HEK293 (cell line): ENCODE results near the gene TMEM178A.

ENCODE experiments used
- CTCF ChIA-PET: fragments of 350-600 bp; formaldehyde crosslinking; extraction: SDS; loops from one replicate; lab custom pipeline; 2021; ENCODE audit warnings: antibody characterized with exemption; lab: Yijun Ruan, JAX
- POLR2A ChIA-PET: fragments of 300-600 bp; formaldehyde crosslinking; extraction: SDS; loops from one replicate; lab custom pipeline; 2020; ENCODE audit warnings: antibody characterized with exemption, inconsistent platforms; lab: Yijun Ruan, JAX
- H3K27ac ChIP-seq: fragments of 200-500 bp; sonication (Bioruptor generic); 2 replicates; pipeline ENCODE4 v1.5.1; 2014; ENCODE audit warnings: low read depth, low read length, control low read depth, inconsistent platforms; ENCODE audit errors: extremely low read depth
- H3K36me3 ChIP-seq, 2 experiments: fragments of 200-500 bp in 1 of 2; sonication (Bioruptor generic) in 1 of 2; 1 replicate in 1 of 2; 2 replicates in 1 of 2; pipeline ENCODE4 v1.5.1; 2014 to 2017; ENCODE audit warnings: inconsistent platforms in 2 of 2, low read length in 2 of 2; ENCODE audit not compliant: control insufficient read depth in 2 of 2, insufficient read depth in 1 of 2
- H3K4me1 ChIP-seq: fragments of 200-500 bp; sonication (Bioruptor generic); 2 replicates; pipeline ENCODE4 v1.5.1; 2014; ENCODE audit warnings: mild to moderate bottlenecking, low read length, inconsistent platforms; ENCODE audit not compliant: control insufficient read depth, insufficient read depth
- H3K4me3 ChIP-seq: 2 replicates; pipeline ENCODE4 v1.5.1; 2011; ENCODE audit warnings: low read depth, mild to moderate bottlenecking, control low read depth, low read length, moderate library complexity
- H3K9me3 ChIP-seq: fragments of 200-500 bp; sonication (Bioruptor generic); 2 replicates; pipeline ENCODE4 v1.5.1; 2014; ENCODE audit warnings: low read depth, low read length, inconsistent platforms; ENCODE audit not compliant: control insufficient read depth, insufficient read depth
- GLIS1 ChIP-seq: fragments of 450-650 bp; formaldehyde crosslinking; IDR thresholded peaks from 2 replicates; pipeline ENCODE4 v1.5.1; 2016; ENCODE audit warnings: missing biosample characterization, missing genetic modification characterization
- HOXC10 ChIP-seq: sonication (generic); formaldehyde crosslinking; IDR thresholded peaks from 2 replicates; pipeline ENCODE4 v1.8.1; 2023; ENCODE audit warnings: mild to moderate bottlenecking, missing genetic modification reagents
- KLF1 ChIP-seq: fragments of 450-650 bp; formaldehyde crosslinking; IDR thresholded peaks from 2 replicates; pipeline ENCODE4 v1.5.1; 2016; ENCODE audit warnings: missing biosample characterization, missing genetic modification characterization
- KLF9 ChIP-seq: fragments of 450-650 bp; formaldehyde crosslinking; IDR thresholded peaks from 2 replicates; pipeline ENCODE4 v1.5.1; 2016; ENCODE audit warnings: missing biosample characterization, missing genetic modification characterization, low read depth
- RBAK ChIP-seq: fragments of 450-650 bp; formaldehyde crosslinking; IDR thresholded peaks from 2 replicates; pipeline ENCODE4 v1.5.1; 2016; ENCODE audit warnings: missing biosample characterization, missing genetic modification characterization
- TRIM28 ChIP-seq: IDR thresholded peaks from 2 replicates; pipeline ENCODE4 v1.6.1; 2011; ENCODE audit warnings: low read length, control low read depth, borderline replicate concordance
- YY1 ChIP-seq: fragments of 450-650 bp; formaldehyde crosslinking; IDR thresholded peaks from 2 replicates; pipeline ENCODE4 v1.5.1; 2018; ENCODE audit warnings: missing biosample characterization, missing genetic modification characterization
- ZBTB21 ChIP-seq: fragments of 450-650 bp; formaldehyde crosslinking; IDR thresholded peaks from 2 replicates; pipeline ENCODE4 v1.5.1; 2017; ENCODE audit warnings: missing biosample characterization, missing genetic modification characterization
- ZFP3 ChIP-seq: fragments of 450-650 bp; formaldehyde crosslinking; IDR thresholded peaks from 2 replicates; pipeline ENCODE4 v1.5.1; 2016; ENCODE audit warnings: low read depth, missing biosample characterization, missing genetic modification characterization
- ZNF121 ChIP-seq: fragments of 450-650 bp; formaldehyde crosslinking; IDR thresholded peaks from 2 replicates; pipeline ENCODE4 v1.5.1; 2016; ENCODE audit warnings: missing biosample characterization, missing genetic modification characterization
- ZNF132 ChIP-seq: fragments of 450-650 bp; formaldehyde crosslinking; IDR thresholded peaks from 2 replicates; pipeline ENCODE4 v1.5.1; 2017; ENCODE audit warnings: missing biosample characterization, missing genetic modification characterization, borderline replicate concordance
- ZNF157 ChIP-seq: fragments of 450-650 bp; formaldehyde crosslinking; IDR thresholded peaks from 2 replicates; pipeline ENCODE4 v1.5.1; 2016; ENCODE audit warnings: missing biosample characterization, missing genetic modification characterization
- ZNF174 ChIP-seq: fragments of 450-650 bp; formaldehyde crosslinking; IDR thresholded peaks from 2 replicates; pipeline ENCODE4 v1.5.0; 2017; ENCODE audit warnings: missing biosample characterization, mild to moderate bottlenecking, missing genetic modification characterization
- ZNF175 ChIP-seq: fragments of 450-650 bp; formaldehyde crosslinking; IDR thresholded peaks from 2 replicates; pipeline ENCODE4 v1.5.1; 2016; ENCODE audit warnings: missing biosample characterization, missing genetic modification characterization
- ZNF214 ChIP-seq: fragments of 450-650 bp; formaldehyde crosslinking; IDR thresholded peaks from 2 replicates; pipeline ENCODE4 v1.5.1; 2017; ENCODE audit warnings: missing biosample characterization, mild to moderate bottlenecking, missing genetic modification characterization, borderline replicate concordance
- ZNF23 ChIP-seq: fragments of 450-650 bp; formaldehyde crosslinking; IDR thresholded peaks from 2 replicates; pipeline ENCODE4 v1.5.1; 2016; ENCODE audit warnings: missing biosample characterization, missing genetic modification characterization, borderline replicate concordance
- ZNF248 ChIP-seq: fragments of 450-650 bp; formaldehyde crosslinking; IDR thresholded peaks from 2 replicates; pipeline ENCODE4 v1.5.1; 2017; ENCODE audit warnings: missing biosample characterization, missing genetic modification characterization
- ZNF324 ChIP-seq: fragments of 450-650 bp; formaldehyde crosslinking; IDR thresholded peaks from 2 replicates; pipeline ENCODE4 v1.5.1; 2016; ENCODE audit warnings: missing biosample characterization, missing genetic modification characterization
- ZNF416 ChIP-seq: fragments of 450-650 bp; formaldehyde crosslinking; IDR thresholded peaks from 2 replicates; pipeline ENCODE4 v1.5.1; 2016; ENCODE audit warnings: missing biosample characterization, missing genetic modification characterization
- ZNF555 ChIP-seq: fragments of 450-650 bp; formaldehyde crosslinking; conservative IDR thresholded peaks from 2 replicates; pipeline ENCODE4 v1.5.1; 2017; ENCODE audit warnings: missing biosample characterization, mild to moderate bottlenecking, missing genetic modification characterization, inconsistent platforms
- ZNF626 ChIP-seq: fragments of 450-650 bp; sonication (Bioruptor Pico); formaldehyde crosslinking; IDR thresholded peaks from 2 replicates; pipeline ENCODE4 v1.5.1; 2018; ENCODE audit warnings: missing biosample characterization, missing genetic modification characterization, inconsistent platforms
- ZNF768 ChIP-seq: fragments of 450-650 bp; formaldehyde crosslinking; IDR thresholded peaks from 2 replicates; pipeline ENCODE4 v1.5.1; 2018; ENCODE audit warnings: missing biosample characterization, mild to moderate bottlenecking, missing genetic modification characterization
- ZNF792 ChIP-seq: fragments of 450-650 bp; formaldehyde crosslinking; IDR thresholded peaks from 2 replicates; pipeline ENCODE4 v1.5.1; 2016; ENCODE audit warnings: missing biosample characterization, missing genetic modification characterization
- ZNF843 ChIP-seq: fragments of 450-650 bp; formaldehyde crosslinking; IDR thresholded peaks from 2 replicates; pipeline ENCODE4 v1.5.1; 2016; ENCODE audit warnings: missing biosample characterization, missing genetic modification characterization
- ZXDB ChIP-seq: fragments of 450-650 bp; formaldehyde crosslinking; IDR thresholded peaks from 2 replicates; pipeline ENCODE4 v1.5.1; 2016; ENCODE audit warnings: missing biosample characterization, missing genetic modification characterization
- TF ChIP-seq, protein P1 (sequence below): fragments of 450-650 bp; formaldehyde crosslinking; IDR thresholded peaks from 2 replicates; pipeline ENCODE4 v1.5.1; 2016; ENCODE audit warnings: missing biosample characterization, missing genetic modification characterization
- TF ChIP-seq, protein P2 (sequence below): fragments of 450-650 bp; formaldehyde crosslinking; IDR thresholded peaks from 2 replicates; pipeline ENCODE4 v1.5.1; 2016; ENCODE audit warnings: missing biosample characterization, missing genetic modification characterization
- TF ChIP-seq, protein P3 (sequence below): fragments of 450-650 bp; IDR thresholded peaks from 2 replicates; pipeline ENCODE4 v1.5.1; 2018; ENCODE audit warnings: missing biosample characterization, missing genetic modification characterization
- TF ChIP-seq, protein P4 (sequence below): IDR thresholded peaks from 2 replicates; pipeline ENCODE4 v1.6.1; 2011; ENCODE audit warnings: mild to moderate bottlenecking, low read depth, low read length, borderline replicate concordance

Gene TMEM178A

DNA sequence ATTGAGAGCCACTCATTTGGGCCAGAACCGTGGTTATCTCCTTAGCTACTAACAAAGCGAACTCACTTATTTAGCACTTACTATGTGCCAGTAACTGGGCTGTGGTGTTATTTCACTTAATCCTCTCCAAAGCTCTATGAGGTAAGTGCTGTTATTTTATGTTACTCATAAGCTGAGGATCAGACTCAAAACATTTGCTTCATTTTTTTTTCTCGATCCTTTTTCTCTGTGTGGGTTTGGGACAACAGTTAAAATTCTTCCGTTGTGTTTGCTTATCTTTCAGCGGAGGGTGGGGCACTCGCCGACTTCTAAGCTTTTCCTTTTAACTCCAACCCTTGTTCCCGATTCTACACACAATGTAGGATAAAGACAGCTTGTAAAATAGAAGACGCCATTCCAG lies 52.8 kb downstream of the TMEM178A start:
- Histone ChIP-seq H3K9me3 (no peaks in the 10 kb centered on the region), H3K36me3 (no peaks in the 10 kb centered on the region), H3K4me3 (no peak overlapping the region), H3K27ac (no peak overlapping the region), H3K4me1 (no peaks in the 10 kb centered on the region)
- ChIA-PET POLR2A (no interaction called here), CTCF (interaction anchor here (0.7 to 4.2 kb wide), 3 partner anchors 12 to 226 kb away, joined by 3 to 24 read pairs (median 3); no protein-coding TSS in a partner anchor)
- TF ChIP-seq ZXDB (tag by site-specific recombination), result no peak
- TF ChIP-seq ZNF792 (tag by site-specific recombination), result no peak
- TF ChIP-seq ZNF132 (tag by site-specific recombination), result no peak
- TF ChIP-seq, protein P1, sequence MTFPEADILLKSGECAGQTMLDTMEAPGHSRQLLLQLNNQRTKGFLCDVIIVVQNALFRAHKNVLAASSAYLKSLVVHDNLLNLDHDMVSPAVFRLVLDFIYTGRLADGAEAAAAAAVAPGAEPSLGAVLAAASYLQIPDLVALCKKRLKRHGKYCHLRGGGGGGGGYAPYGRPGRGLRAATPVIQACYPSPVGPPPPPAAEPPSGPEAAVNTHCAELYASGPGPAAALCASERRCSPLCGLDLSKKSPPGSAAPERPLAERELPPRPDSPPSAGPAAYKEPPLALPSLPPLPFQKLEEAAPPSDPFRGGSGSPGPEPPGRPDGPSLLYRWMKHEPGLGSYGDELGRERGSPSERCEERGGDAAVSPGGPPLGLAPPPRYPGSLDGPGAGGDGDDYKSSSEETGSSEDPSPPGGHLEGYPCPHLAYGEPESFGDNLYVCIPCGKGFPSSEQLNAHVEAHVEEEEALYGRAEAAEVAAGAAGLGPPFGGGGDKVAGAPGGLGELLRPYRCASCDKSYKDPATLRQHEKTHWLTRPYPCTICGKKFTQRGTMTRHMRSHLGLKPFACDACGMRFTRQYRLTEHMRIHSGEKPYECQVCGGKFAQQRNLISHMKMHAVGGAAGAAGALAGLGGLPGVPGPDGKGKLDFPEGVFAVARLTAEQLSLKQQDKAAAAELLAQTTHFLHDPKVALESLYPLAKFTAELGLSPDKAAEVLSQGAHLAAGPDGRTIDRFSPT, result no peak
- TF ChIP-seq ZNF214 (tag by site-specific recombination), result no peak
- TF ChIP-seq ZFP3, result no peak
- TF ChIP-seq ZNF843 (tag by site-specific recombination), result no peak
- TF ChIP-seq, protein P2, sequence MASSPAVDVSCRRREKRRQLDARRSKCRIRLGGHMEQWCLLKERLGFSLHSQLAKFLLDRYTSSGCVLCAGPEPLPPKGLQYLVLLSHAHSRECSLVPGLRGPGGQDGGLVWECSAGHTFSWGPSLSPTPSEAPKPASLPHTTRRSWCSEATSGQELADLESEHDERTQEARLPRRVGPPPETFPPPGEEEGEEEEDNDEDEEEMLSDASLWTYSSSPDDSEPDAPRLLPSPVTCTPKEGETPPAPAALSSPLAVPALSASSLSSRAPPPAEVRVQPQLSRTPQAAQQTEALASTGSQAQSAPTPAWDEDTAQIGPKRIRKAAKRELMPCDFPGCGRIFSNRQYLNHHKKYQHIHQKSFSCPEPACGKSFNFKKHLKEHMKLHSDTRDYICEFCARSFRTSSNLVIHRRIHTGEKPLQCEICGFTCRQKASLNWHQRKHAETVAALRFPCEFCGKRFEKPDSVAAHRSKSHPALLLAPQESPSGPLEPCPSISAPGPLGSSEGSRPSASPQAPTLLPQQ, result no peak
- TF ChIP-seq ZNF174 (tag by site-specific recombination), result no peak
- no peak for TF ChIP-seq TRIM28
- no peak for TF ChIP-seq ZNF175 (tag by site-specific recombination)
- no peak for TF ChIP-seq ZNF121 (tag by site-specific recombination)

DNA sequence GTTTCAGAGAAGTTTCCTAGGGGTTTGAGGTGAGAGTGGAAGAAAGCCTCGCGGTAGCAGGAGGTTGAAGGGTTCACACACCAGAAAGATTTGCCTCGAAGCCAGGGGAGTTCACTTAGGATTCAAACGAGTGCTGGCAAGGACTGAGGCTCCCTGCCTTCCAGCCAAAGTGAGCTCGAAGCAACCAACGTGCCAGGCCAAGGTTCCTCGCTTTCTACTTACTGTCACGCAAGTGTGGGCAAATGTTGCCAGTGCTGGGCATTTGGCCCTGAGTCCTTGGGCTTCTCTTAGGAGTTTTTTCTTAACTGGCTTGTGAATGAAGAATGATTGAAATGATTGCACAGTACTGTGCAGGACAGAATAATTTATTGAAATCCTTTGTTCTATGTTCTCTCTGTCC lies 53.6 kb downstream of the TMEM178A start:
- Histone ChIP-seq H3K4me1 (0 out of 2 replicates have a peak, but pooled peaks cover under 1% of the 10 kb centered on the region), H3K27ac (no peak overlapping the region), H3K36me3 (no peaks in the 10 kb centered on the region)
- TF ChIP-seq GLIS1 (tag by site-specific recombination) (no peak), HOXC10 (CRISPR knock-in tag) (no peak), RBAK (tag by site-specific recombination) (no peak), YY1 (tag by site-specific recombination) (no peak), ZNF174 (tag by site-specific recombination) (no peak), ZNF23 (tag by site-specific recombination) (no peak), ZBTB21 (tag by site-specific recombination) (no peak), KLF1 (tag by site-specific recombination) (no peak), ZNF324 (tag by site-specific recombination) (no peak), ZNF626 (tag by site-specific recombination) (no peak), KLF9 (tag by site-specific recombination) (no peak), ZNF248 (tag by site-specific recombination) (no peak), ZXDB (tag by site-specific recombination) (no peak), ZNF555 (tag by site-specific recombination) (no peak), ZNF416 (no peak), ZNF768 (tag by site-specific recombination) (no peak), ZNF157 (no peak)
- TF ChIP-seq, protein P3, sequence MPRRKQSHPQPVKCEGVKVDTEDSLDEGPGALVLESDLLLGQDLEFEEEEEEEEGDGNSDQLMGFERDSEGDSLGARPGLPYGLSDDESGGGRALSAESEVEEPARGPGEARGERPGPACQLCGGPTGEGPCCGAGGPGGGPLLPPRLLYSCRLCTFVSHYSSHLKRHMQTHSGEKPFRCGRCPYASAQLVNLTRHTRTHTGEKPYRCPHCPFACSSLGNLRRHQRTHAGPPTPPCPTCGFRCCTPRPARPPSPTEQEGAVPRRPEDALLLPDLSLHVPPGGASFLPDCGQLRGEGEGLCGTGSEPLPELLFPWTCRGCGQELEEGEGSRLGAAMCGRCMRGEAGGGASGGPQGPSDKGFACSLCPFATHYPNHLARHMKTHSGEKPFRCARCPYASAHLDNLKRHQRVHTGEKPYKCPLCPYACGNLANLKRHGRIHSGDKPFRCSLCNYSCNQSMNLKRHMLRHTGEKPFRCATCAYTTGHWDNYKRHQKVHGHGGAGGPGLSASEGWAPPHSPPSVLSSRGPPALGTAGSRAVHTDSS (tag by site-specific recombination), result no peak
- TF ChIP-seq, protein P4, sequence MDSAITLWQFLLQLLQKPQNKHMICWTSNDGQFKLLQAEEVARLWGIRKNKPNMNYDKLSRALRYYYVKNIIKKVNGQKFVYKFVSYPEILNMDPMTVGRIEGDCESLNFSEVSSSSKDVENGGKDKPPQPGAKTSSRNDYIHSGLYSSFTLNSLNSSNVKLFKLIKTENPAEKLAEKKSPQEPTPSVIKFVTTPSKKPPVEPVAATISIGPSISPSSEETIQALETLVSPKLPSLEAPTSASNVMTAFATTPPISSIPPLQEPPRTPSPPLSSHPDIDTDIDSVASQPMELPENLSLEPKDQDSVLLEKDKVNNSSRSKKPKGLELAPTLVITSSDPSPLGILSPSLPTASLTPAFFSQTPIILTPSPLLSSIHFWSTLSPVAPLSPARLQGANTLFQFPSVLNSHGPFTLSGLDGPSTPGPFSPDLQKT, result no peak
- TF ChIP-seq, all 188 proteins: peak for 0
- no peak overlapping the region for H3K4me3 ChIP-seq
- CTCF ChIA-PET, result interaction anchor here (1.0 to 4.2 kb wide), 2 partner anchors 11 to 205 kb away, joined by 3 to 24 read pairs; no protein-coding TSS in a partner anchor
- H3K9me3 ChIP-seq, result no peaks in the 10 kb centered on the region
- POLR2A ChIA-PET, result no interaction called here
